H1 (cell line): Measurements from ENCODE around the gene TBC1D12.

ENCODE experiments used
- CBX5 ChIP-seq: fragments of 300-800, 300-1000 bp; sonication (generic); IDR thresholded peaks from 2 replicates; pipeline ENCODE4 v1.7.1; 2016; ENCODE audit warnings: antibody characterized with exemption, low read length, low read depth
- MAFK ChIP-seq: IDR thresholded peaks from 2 replicates; pipeline ENCODE4 v1.6.1; 2012; ENCODE audit warnings: low read depth, mild to moderate bottlenecking, improper control_type of control experiment, low read length
- POLR2A ChIP-seq, 2 experiments: IDR thresholded peaks; 1 replicate in 1 of 2; 2 replicates in 1 of 2; pipeline ENCODE4 v1.6.1; 2011; ENCODE audit warnings: low read depth in 2 of 2, low read length in 2 of 2, mild to moderate bottlenecking in 2 of 2; ENCODE audit errors: control extremely low read depth in 1 of 2
- RAD21 ChIP-seq, 2 experiments: IDR thresholded peaks in 1 of 2; conservative IDR thresholded peaks in 1 of 2; 2 replicates each; pipeline ENCODE4 v1.6.1; 2011; ENCODE audit warnings: low read depth in 2 of 2, low read length in 2 of 2, improper control_type of control experiment in 1 of 2, inconsistent platforms in 1 of 2, mild to moderate bottlenecking in 1 of 2, moderate library complexity in 1 of 2
- RFX5 ChIP-seq: IDR thresholded peaks from 2 replicates; pipeline ENCODE4 v1.6.1; 2011; ENCODE audit warnings: low read depth, low read length, improper control_type of control experiment, borderline replicate concordance
- SIN3A ChIP-seq, 2 experiments: IDR thresholded peaks in 1 of 2; conservative IDR thresholded peaks in 1 of 2; 2 replicates each; pipeline ENCODE4 v1.6.1; 2011 to 2012; ENCODE audit warnings: low read length in 2 of 2, improper control_type of control experiment in 1 of 2, low read depth in 1 of 2, mild to moderate bottlenecking in 1 of 2
- TF ChIP-seq, protein P1 (sequence below), 3 experiments: IDR thresholded peaks; 1 replicate in 2 of 3; 2 replicates in 1 of 3; pipeline versions ENCODE4 v1.5.1 to v1.6.1; 2011; ENCODE audit warnings: low read length in 3 of 3, mild to moderate bottlenecking in 3 of 3, inconsistent platforms in 2 of 3, low read depth in 1 of 3, moderate library complexity in 1 of 3; ENCODE audit not compliant: insufficient read depth in 1 of 3; ENCODE audit errors: control extremely low read depth in 1 of 3

GRCh38 chr10:94427166-94427565, 24.8 kb downstream of the TBC1D12 start:
- TF ChIP-seq SIN3A (conservative IDR thresholded peaks at IDR 0.05 in 1 of 2, IDR thresholded peaks at IDR 0.05 in 1 of 2; ENCODE audit: low read depth in 1 of 2, low read length in 2 of 2) = no peak
- TF ChIP-seq RFX5 = no peak
- TF ChIP-seq, protein P1, sequence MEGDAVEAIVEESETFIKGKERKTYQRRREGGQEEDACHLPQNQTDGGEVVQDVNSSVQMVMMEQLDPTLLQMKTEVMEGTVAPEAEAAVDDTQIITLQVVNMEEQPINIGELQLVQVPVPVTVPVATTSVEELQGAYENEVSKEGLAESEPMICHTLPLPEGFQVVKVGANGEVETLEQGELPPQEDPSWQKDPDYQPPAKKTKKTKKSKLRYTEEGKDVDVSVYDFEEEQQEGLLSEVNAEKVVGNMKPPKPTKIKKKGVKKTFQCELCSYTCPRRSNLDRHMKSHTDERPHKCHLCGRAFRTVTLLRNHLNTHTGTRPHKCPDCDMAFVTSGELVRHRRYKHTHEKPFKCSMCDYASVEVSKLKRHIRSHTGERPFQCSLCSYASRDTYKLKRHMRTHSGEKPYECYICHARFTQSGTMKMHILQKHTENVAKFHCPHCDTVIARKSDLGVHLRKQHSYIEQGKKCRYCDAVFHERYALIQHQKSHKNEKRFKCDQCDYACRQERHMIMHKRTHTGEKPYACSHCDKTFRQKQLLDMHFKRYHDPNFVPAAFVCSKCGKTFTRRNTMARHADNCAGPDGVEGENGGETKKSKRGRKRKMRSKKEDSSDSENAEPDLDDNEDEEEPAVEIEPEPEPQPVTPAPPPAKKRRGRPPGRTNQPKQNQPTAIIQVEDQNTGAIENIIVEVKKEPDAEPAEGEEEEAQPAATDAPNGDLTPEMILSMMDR (IDR thresholded peaks at IDR 0.05; ENCODE audit: control extremely low read depth in 1 of 3, insufficient read depth in 1 of 3, low read depth in 1 of 3, low read length in 3 of 3) = no peak
- no peak for TF ChIP-seq MAFK
- no peak for TF ChIP-seq CBX5
- TF ChIP-seq POLR2A (IDR thresholded peaks at IDR 0.05; ENCODE audit: control extremely low read depth in 1 of 2, low read depth in 2 of 2, low read length in 2 of 2) = no peak
- no peak for TF ChIP-seq RAD21 (IDR thresholded peaks at IDR 0.05 in 1 of 2, conservative IDR thresholded peaks at IDR 0.05 in 1 of 2; ENCODE audit: low read depth in 2 of 2, low read length in 2 of 2)
